GM10266 (cell line): ENCODE measurements around the gene PAWR.

ENCODE experiments used
- DNase-seq: peaks from one replicate; pipeline ENCODE4 v3.0.0; 2012; ENCODE audit errors: extremely low spot score
- CTCF ChIP-seq: IDR thresholded peaks from 2 replicates; pipeline ENCODE4 v1.5.1; 2012; ENCODE audit warnings: mild to moderate bottlenecking, low read depth; ENCODE audit not compliant: control insufficient read depth, insufficient read depth; ENCODE audit errors: missing control alignments

PAWR gene

GRCh38 chr12:79691511-79692248, 916 bp upstream of the PAWR start:
- DNase-seq = no peak

GRCh38 chr12:79690142-79690637, 574 bp downstream of the PAWR start:
- TF ChIP-seq CTCF = no peak
- no peak for DNase-seq

More at GRCh38 chr12:79691511-79692248, 916 bp upstream of the PAWR start:
- TF ChIP-seq CTCF = no peak

GRCh38 chr12:79689477-79690141, 1.2 kb downstream of the PAWR start:
- peak; percentile 72 for DNase-seq
- TF ChIP-seq CTCF = no peak

- no peak for DNase-seq
- TF ChIP-seq CTCF = no peak
Observed at GRCh38 chr12:79689061-79689476, 1.7 kb downstream of the PAWR start.

GRCh38 chr12:79688376-79689060, 2.2 kb downstream of the PAWR start:
- no peak for TF ChIP-seq CTCF
- DNase-seq = peak; percentile 28

GRCh38 chr12:79687711-79688260, 3.0 kb downstream of the PAWR start:
- no peak for TF ChIP-seq CTCF
- DNase-seq = no peak

- no peak for DNase-seq
- TF ChIP-seq CTCF = no peak
Observed at GRCh38 chr12:79686171-79686570, 4.6 kb downstream of the PAWR start.
